ENCODE data around the gene MACROH2A1.

Gene MACROH2A1

GRCh38 chr5:135329066-135329912 lies 69.7 kb downstream of the MACROH2A1 start:
- H3K9me3 ChIP-seq (ENCODE audit: insufficient read depth, low read length): no peaks in the 10 kb centered on the region
- H3K4me2 ChIP-seq (ENCODE audit: low read depth, low read length, poor library complexity, severe bottlenecking): no peak overlapping the region
- no peak overlapping the region for H3K27ac ChIP-seq (ENCODE audit: low read depth, low read length)
- H3K27me3 ChIP-seq (ENCODE audit: low read length): no peaks in the 10 kb centered on the region
- no peaks in the 10 kb centered on the region; the same call in 1 of the 2 replicates for H3F3A ChIP-seq (ENCODE audit: insufficient read depth)
- no peak overlapping the region for H3K9ac ChIP-seq (ENCODE audit: low read length)
- no peaks in the 10 kb centered on the region for H3K79me2 ChIP-seq (ENCODE audit: insufficient read depth, low read length)
- no peaks in the 10 kb centered on the region for H4K20me1 ChIP-seq (ENCODE audit: low read depth, low read length)
- no peak overlapping the region for H2AFZ ChIP-seq (ENCODE audit: low read depth, low read length, severe bottlenecking)
- no peaks in the 10 kb centered on the region for H3K9me2 ChIP-seq (replicated peaks; ENCODE audit: insufficient read depth, low read length)
- H3K4me3 ChIP-seq (ENCODE audit: insufficient read depth, low read length, poor library complexity, severe bottlenecking): no peak overlapping the region
- TF ChIP-seq CTCF (IDR thresholded peaks at IDR 0.05; ENCODE audit: insufficient read depth, low read length, poor library complexity, severe bottlenecking) (no peak), EZH2phosphoT487 (conservative IDR thresholded peaks at IDR 0.05; ENCODE audit: low read length) (no peak)
- no peaks in the 10 kb centered on the region for H3K36me3 ChIP-seq (ENCODE audit: low read length)

GRCh38 chr5:135328128-135328687 lies 70.8 kb downstream of the MACROH2A1 start:
- H3K27me3 ChIP-seq (ENCODE audit: low read length): no peaks in the 10 kb centered on the region
- H4K20me1 ChIP-seq (ENCODE audit: low read depth, low read length): no peaks in the 10 kb centered on the region
- no peak for TF ChIP-seq CTCF (IDR thresholded peaks at IDR 0.05; ENCODE audit: insufficient read depth, low read length, poor library complexity, severe bottlenecking)
- TF ChIP-seq EZH2phosphoT487 (conservative IDR thresholded peaks at IDR 0.05; ENCODE audit: low read length): no peak
- H3K9me2 ChIP-seq (replicated peaks; ENCODE audit: insufficient read depth, low read length): no peaks in the 10 kb centered on the region
- H3K9ac ChIP-seq (ENCODE audit: low read length): no peak overlapping the region
- H3K79me2 ChIP-seq (ENCODE audit: insufficient read depth, low read length): no peaks in the 10 kb centered on the region
- H2AFZ ChIP-seq (ENCODE audit: low read depth, low read length, severe bottlenecking): no peak overlapping the region
- no peaks in the 10 kb centered on the region for H3K9me3 ChIP-seq (ENCODE audit: insufficient read depth, low read length)
- no peaks in the 10 kb centered on the region for H3K36me3 ChIP-seq (ENCODE audit: low read length)
- no peak overlapping the region for H3K4me3 ChIP-seq (ENCODE audit: insufficient read depth, low read length, poor library complexity, severe bottlenecking)
- no peaks in the 10 kb centered on the region for H3F3A ChIP-seq (ENCODE audit: insufficient read depth)
- no peak overlapping the region for H3K4me2 ChIP-seq (ENCODE audit: low read depth, low read length, poor library complexity, severe bottlenecking)
- H3K27ac ChIP-seq (ENCODE audit: low read depth, low read length): no peak overlapping the region

GRCh38 chr5:135327429-135328127 lies 71.5 kb downstream of the MACROH2A1 start:
- Histone ChIP-seq H3K79me2 (ENCODE audit: insufficient read depth, low read length) (no peaks in the 10 kb centered on the region), H4K20me1 (ENCODE audit: low read depth, low read length) (no peaks in the 10 kb centered on the region), H3K36me3 (ENCODE audit: low read length) (no peaks in the 10 kb centered on the region), H3F3A (ENCODE audit: insufficient read depth) (no peaks in the 10 kb centered on the region), H3K27me3 (ENCODE audit: low read length) (no peaks in the 10 kb centered on the region), H3K9me2 (replicated peaks; ENCODE audit: insufficient read depth, low read length) (no peaks in the 10 kb centered on the region), H2AFZ (ENCODE audit: low read depth, low read length, severe bottlenecking) (no peak overlapping the region), H3K4me2 (ENCODE audit: low read depth, low read length, poor library complexity, severe bottlenecking) (no peak overlapping the region), H3K9me3 (ENCODE audit: insufficient read depth, low read length) (no peaks in the 10 kb centered on the region), H3K4me3 (ENCODE audit: insufficient read depth, low read length, poor library complexity, severe bottlenecking) (no peak overlapping the region), H3K9ac (ENCODE audit: low read length) (no peak overlapping the region), H3K27ac (ENCODE audit: low read depth, low read length) (no peak overlapping the region)
- TF ChIP-seq CTCF (IDR thresholded peaks at IDR 0.05; ENCODE audit: insufficient read depth, low read length, poor library complexity, severe bottlenecking): no peak
- TF ChIP-seq EZH2phosphoT487 (conservative IDR thresholded peaks at IDR 0.05; ENCODE audit: low read length): no peak
